H1 (cell line): Measurements from ENCODE around the gene FAM204A. TPM values are rescaled to one million over a fixed set of nuclear protein-coding genes. Genes with fewer than 3 reads are reported as not detected.

Experiments used
- CTCF ChIP-seq, 3 experiments: IDR thresholded peaks; 1 replicate in 2 of 3; 2 replicates in 1 of 3; pipeline versions ENCODE4 v1.5.1 to v1.6.1; 2011; ENCODE audit warnings: low read length in 3 of 3, mild to moderate bottlenecking in 3 of 3, inconsistent platforms in 2 of 3, low read depth in 1 of 3, moderate library complexity in 1 of 3; ENCODE audit not compliant: insufficient read depth in 1 of 3; ENCODE audit errors: control extremely low read depth in 1 of 3
- GABPA ChIP-seq: IDR thresholded peaks from 2 replicates; pipeline ENCODE4 v1.6.1; 2011; ENCODE audit warnings: mild to moderate bottlenecking, low read length, moderate library complexity, borderline replicate concordance; ENCODE audit not compliant: insufficient read depth
- KDM5A ChIP-seq: fragments of 200-600 bp; IDR thresholded peaks from 2 replicates; pipeline ENCODE4 v1.7.1; 2012; ENCODE audit warnings: mild to moderate bottlenecking, low read length, inconsistent platforms, mixed read lengths
- ZNF274 ChIP-seq: IDR thresholded peaks from 2 replicates; pipeline ENCODE4 v1.7.0; 2012; ENCODE audit warnings: low read length, borderline replicate concordance; ENCODE audit errors: extremely low read depth
- polyA plus RNA-seq, 7 experiments: library from polyadenylated mRNA; depleted of rRNA in 3 of 7; stranded (reverse) in 5 of 7; unstranded in 2 of 7; fragments of >200 nt in 5 of 7; fragments of 200-250 nt in 2 of 7; gene quantifications; 1 replicate in 5 of 7; 2 replicates in 1 of 7; 4 replicates in 1 of 7; pipeline versions ENCODE4 v1.2.1 to v1.2.3, GENCODE V29; 2011 to 2013; ENCODE audit warnings: missing spikeins in 2 of 7, mixed read lengths in 2 of 7
- total RNA-seq: library from RNA; stranded (reverse); fragmentation: NEBNext Ultra II Directional; extraction: Animal tissue kit (Norgen Biotek cat#: 25700); gene quantifications from 2 replicates; pipeline ENCODE4 v1.2.1, GENCODE V29; 2021

The FAM204A gene
- total and polyA plus RNA-seq, 2 of the 8 experiments (the other 6 are each of a cell fraction or from before 2014, with no cell fraction given) = 4.9 to 37.4 TPM

GRCh38 chr10:118332948-118333710, 9.0 kb downstream of the FAM204A start (continued):
- TF ChIP-seq CTCF (IDR thresholded peaks at IDR 0.05; ENCODE audit: control extremely low read depth in 1 of 3, insufficient read depth in 1 of 3, low read depth in 1 of 3, low read length in 3 of 3) = no peak
- no peak for TF ChIP-seq GABPA
- TF ChIP-seq ZNF274 = no peak
- TF ChIP-seq KDM5A = no peak
- TF ChIP-seq, all 59 proteins: peak for 0
